ENCODE results near the gene HSD11B2.

DNA sequence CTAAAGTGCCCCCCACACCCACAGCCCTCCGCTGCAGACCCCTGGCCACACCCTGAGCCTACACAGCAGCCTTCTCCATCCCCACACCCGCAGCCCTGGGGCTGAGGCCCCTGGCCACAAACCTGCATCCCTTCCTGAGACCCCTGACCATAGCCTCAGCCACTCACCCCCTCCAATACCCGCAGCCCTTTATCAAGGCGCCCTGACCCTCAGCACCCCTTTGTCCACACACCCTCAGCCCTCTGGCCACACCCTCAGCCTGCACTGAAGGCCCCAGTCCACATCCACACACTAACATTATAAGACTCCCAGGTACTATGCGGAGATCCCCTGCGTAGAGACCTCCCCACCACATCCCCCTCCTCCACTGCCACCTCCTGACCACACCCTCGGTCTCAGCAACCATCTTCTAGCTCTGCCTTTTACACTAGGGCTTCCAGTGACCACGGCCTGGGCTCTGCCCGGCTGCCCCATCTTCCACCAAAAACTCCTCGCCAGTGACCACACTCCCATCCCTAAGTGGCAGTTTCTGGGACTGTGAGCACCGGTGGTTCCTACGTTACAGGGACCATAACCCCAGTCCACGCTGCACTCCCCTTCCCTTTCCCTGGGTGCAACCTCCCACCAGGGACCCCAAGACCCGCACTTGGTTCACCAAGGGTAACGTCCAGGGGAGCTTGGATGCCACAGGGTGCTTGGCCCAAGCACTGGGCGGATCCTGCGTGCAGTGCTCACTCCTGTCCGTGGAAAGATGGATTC lies 38.4 kb upstream of the HSD11B2 start:
- TF ChIP-seq, protein P1, sequence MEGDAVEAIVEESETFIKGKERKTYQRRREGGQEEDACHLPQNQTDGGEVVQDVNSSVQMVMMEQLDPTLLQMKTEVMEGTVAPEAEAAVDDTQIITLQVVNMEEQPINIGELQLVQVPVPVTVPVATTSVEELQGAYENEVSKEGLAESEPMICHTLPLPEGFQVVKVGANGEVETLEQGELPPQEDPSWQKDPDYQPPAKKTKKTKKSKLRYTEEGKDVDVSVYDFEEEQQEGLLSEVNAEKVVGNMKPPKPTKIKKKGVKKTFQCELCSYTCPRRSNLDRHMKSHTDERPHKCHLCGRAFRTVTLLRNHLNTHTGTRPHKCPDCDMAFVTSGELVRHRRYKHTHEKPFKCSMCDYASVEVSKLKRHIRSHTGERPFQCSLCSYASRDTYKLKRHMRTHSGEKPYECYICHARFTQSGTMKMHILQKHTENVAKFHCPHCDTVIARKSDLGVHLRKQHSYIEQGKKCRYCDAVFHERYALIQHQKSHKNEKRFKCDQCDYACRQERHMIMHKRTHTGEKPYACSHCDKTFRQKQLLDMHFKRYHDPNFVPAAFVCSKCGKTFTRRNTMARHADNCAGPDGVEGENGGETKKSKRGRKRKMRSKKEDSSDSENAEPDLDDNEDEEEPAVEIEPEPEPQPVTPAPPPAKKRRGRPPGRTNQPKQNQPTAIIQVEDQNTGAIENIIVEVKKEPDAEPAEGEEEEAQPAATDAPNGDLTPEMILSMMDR (IDR thresholded peaks at IDR 0.05; ENCODE audit: low read depth, low read length, missing input control): no peak
- TF ChIP-seq SP1 (IDR thresholded peaks at IDR 0.05): no peak
- no peak for TF ChIP-seq TAF1 (conservative IDR thresholded peaks at IDR 0.05)
- no peak for TF ChIP-seq RXRA (IDR thresholded peaks at IDR 0.05)
- TF ChIP-seq JUND (IDR thresholded peaks at IDR 0.05): no peak
- TF ChIP-seq, protein P2, sequence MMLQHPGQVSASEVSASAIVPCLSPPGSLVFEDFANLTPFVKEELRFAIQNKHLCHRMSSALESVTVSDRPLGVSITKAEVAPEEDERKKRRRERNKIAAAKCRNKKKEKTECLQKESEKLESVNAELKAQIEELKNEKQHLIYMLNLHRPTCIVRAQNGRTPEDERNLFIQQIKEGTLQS (IDR thresholded peaks at IDR 0.05): no peak
- no peak for TF ChIP-seq GABPA (IDR thresholded peaks at IDR 0.05 in 1 of 2, conservative IDR thresholded peaks at IDR 0.05 in 1 of 2)
- TF ChIP-seq EGR1 (IDR thresholded peaks at IDR 0.05; ENCODE audit: low read depth in 2 of 2): no peak
- TF ChIP-seq, protein P3, sequence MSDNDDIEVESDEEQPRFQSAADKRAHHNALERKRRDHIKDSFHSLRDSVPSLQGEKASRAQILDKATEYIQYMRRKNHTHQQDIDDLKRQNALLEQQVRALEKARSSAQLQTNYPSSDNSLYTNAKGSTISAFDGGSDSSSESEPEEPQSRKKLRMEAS (IDR thresholded peaks at IDR 0.05): no peak
- TF ChIP-seq, protein P4, sequence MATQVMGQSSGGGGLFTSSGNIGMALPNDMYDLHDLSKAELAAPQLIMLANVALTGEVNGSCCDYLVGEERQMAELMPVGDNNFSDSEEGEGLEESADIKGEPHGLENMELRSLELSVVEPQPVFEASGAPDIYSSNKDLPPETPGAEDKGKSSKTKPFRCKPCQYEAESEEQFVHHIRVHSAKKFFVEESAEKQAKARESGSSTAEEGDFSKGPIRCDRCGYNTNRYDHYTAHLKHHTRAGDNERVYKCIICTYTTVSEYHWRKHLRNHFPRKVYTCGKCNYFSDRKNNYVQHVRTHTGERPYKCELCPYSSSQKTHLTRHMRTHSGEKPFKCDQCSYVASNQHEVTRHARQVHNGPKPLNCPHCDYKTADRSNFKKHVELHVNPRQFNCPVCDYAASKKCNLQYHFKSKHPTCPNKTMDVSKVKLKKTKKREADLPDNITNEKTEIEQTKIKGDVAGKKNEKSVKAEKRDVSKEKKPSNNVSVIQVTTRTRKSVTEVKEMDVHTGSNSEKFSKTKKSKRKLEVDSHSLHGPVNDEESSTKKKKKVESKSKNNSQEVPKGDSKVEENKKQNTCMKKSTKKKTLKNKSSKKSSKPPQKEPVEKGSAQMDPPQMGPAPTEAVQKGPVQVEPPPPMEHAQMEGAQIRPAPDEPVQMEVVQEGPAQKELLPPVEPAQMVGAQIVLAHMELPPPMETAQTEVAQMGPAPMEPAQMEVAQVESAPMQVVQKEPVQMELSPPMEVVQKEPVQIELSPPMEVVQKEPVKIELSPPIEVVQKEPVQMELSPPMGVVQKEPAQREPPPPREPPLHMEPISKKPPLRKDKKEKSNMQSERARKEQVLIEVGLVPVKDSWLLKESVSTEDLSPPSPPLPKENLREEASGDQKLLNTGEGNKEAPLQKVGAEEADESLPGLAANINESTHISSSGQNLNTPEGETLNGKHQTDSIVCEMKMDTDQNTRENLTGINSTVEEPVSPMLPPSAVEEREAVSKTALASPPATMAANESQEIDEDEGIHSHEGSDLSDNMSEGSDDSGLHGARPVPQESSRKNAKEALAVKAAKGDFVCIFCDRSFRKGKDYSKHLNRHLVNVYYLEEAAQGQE (IDR thresholded peaks at IDR 0.05): no peak
- no peak for TF ChIP-seq YY1 (IDR thresholded peaks at IDR 0.05)
- TF ChIP-seq RAD21 (IDR thresholded peaks at IDR 0.05): no peak
- TF ChIP-seq FOXA1 (IDR thresholded peaks at IDR 0.05): no peak
